ENCODE measurements around the gene CSAD. TPM values are rescaled to one million over a fixed set of nuclear protein-coding genes. Genes with fewer than 3 reads are reported as not detected.

Gene CSAD
- total RNA-seq, 1 donor: 9.4 TPM

Small RNA genes within 50 kb of the gene (small RNA-seq; reads per million reads assigned to genes)
- gene HIGD1AP1 (not detected), gene RNU6-333P (not detected)

Other genes with a start within 250 kb of the CSAD start
- gene KRT18, start 231.8 kb downstream of the CSAD start, total RNA-seq: 22.4 and 61.9 TPM in 2 replicates
- 1,135 and 1,332 TPM in 2 replicates for gene EIF4B, start 174.5 kb downstream of the CSAD start, total RNA-seq
- 72.0 and 76.0 TPM in 2 replicates for gene TNS2, start 130.9 kb downstream of the CSAD start, total RNA-seq
- gene SPRYD3, start 101.5 kb downstream of the CSAD start, total RNA-seq: 25.6 and 26.8 TPM in 2 replicates
- gene IGFBP6, start 83.3 kb downstream of the CSAD start, total RNA-seq: 431 and 577 TPM in 2 replicates
- not detected in 2 replicates for gene SOAT2, start 77.4 kb downstream of the CSAD start, total RNA-seq
- gene ZNF740, start 203 bp downstream of the CSAD start, total RNA-seq: 14.7 and 19.5 TPM in 2 replicates
- gene ITGB7, start 26.3 kb upstream of the CSAD start, total RNA-seq: 0.88 and 1.1 TPM in 2 replicates
- gene RARG, start 51.3 kb upstream of the CSAD start, total RNA-seq: 46.6 and 49.9 TPM in 2 replicates
- gene ESPL1, start 87.4 kb upstream of the CSAD start, total RNA-seq: 0.72 and 1.8 TPM in 2 replicates
- 323 and 324 TPM in 2 replicates for gene PFDN5, start 114.6 kb upstream of the CSAD start, total RNA-seq
- gene MYG1, start 118.8 kb upstream of the CSAD start, total RNA-seq: 32.9 and 34.2 TPM in 2 replicates
- 37.4 and 39.8 TPM in 2 replicates for gene AAAS, start 140.7 kb upstream of the CSAD start, total RNA-seq
- gene SP7, start 155.4 kb upstream of the CSAD start, total RNA-seq: not detected in 2 replicates
- gene SP1, start 199.3 kb upstream of the CSAD start, total RNA-seq: 50.3 and 56.0 TPM in 2 replicates
- not detected in 2 replicates for gene AMHR2, start 242.9 kb upstream of the CSAD start, total RNA-seq